HCT116 (cell line): Measurements from ENCODE around the gene BAIAP2L1. TPM values are rescaled to one million over a fixed set of nuclear protein-coding genes. Genes with fewer than 3 reads are reported as not detected.

ENCODE experiments used
- ATAC-seq: fragments of 200-7000 bp; cut with Tn5 transposase; 2 replicates; pipeline ENCODE4 v1.9.1; 2020; ENCODE audit warnings: mild to moderate bottlenecking, moderate library complexity
- BruUV-seq: library from RNA; stranded (reverse); fragments of 400-500 nt; replicated peaks from 2 replicates; lab custom pipeline; 2021; lab: Mats Ljungman, UMichigan
- CTCF ChIA-PET: fragments of 300-600 bp; sonication (Branson Sonifier 250); formaldehyde crosslinking; loops from one replicate; lab custom pipeline; 2021; ENCODE audit warnings: antibody characterized with exemption; lab: Charles Lee
- POLR2A ChIA-PET: fragments of 300-600, 350-600 bp; sonication (Branson Sonifier 250); formaldehyde crosslinking; loops from one replicate; lab custom pipeline; 2021; ENCODE audit warnings: antibody characterized with exemption; lab: Charles Lee
- RAD21 ChIA-PET, 2 experiments: fragments of 300-600 bp; sonication (Branson Sonifier 250); formaldehyde crosslinking; loops; one replicate each; lab custom pipeline; 2023; ENCODE audit warnings: low total read pairs in 2 of 2; ENCODE audit not compliant: uncharacterized antibody in 2 of 2, unreplicated experiment in 2 of 2, low non-redundant PET in 1 of 2; lab: Charles Lee
- DNase-seq: peaks from one replicate; pipeline ENCODE4 v3.0.0-alpha.2; 2010; ENCODE audit warnings: low read depth, low spot score
- H2AFZ ChIP-seq: fragments of 200-600 bp; shearing (Covaris generic), sonication (generic); 2 replicates; pipeline ENCODE4 v1.6.1; 2017; ENCODE audit warnings: low read depth, mixed run types, mixed read lengths, antibody characterized with exemption, low read length; ENCODE audit not compliant: poor library complexity, severe bottlenecking
- H3K27ac ChIP-seq: 2 replicates; pipeline ENCODE4 v1.5.1; 2012; ENCODE audit warnings: low read depth, low read length
- H3K27me3 ChIP-seq: fragments of 200-600 bp; sonication (generic); 2 replicates; pipeline ENCODE4 v1.6.1; 2016; ENCODE audit warnings: mixed run types, low read length, mixed read lengths; ENCODE audit not compliant: insufficient read depth
- H3K36me3 ChIP-seq, 2 experiments: fragments of 200-500 bp in 1 of 2; fragments of 200-600 bp in 1 of 2; sonication (Bioruptor generic) in 1 of 2; sonication (generic) in 1 of 2; 2 replicates each; pipeline versions ENCODE4 v1.5.1 to v1.6.1; 2014 to 2016; ENCODE audit warnings: low read length in 2 of 2, inconsistent platforms in 1 of 2, mixed read lengths in 1 of 2, mixed run types in 1 of 2; ENCODE audit not compliant: insufficient read depth in 2 of 2, control insufficient read depth in 1 of 2
- H3K4me1 ChIP-seq, 2 experiments: fragments of 200-600 bp in 1 of 2; sonication (generic) in 1 of 2; 2 replicates each; pipeline versions ENCODE4 v1.5.1 to v1.6.1; 2012 to 2017; ENCODE audit warnings: low read length in 2 of 2, inconsistent platforms in 1 of 2, mild to moderate bottlenecking in 1 of 2, mixed read lengths in 1 of 2, mixed run types in 1 of 2, moderate library complexity in 1 of 2; ENCODE audit not compliant: insufficient read depth in 2 of 2, control insufficient read depth in 1 of 2
- H3K4me2 ChIP-seq: fragments of 200-600 bp; sonication (generic); 2 replicates; pipeline ENCODE4 v1.6.1; 2017; ENCODE audit warnings: mixed run types, low read length, mixed read lengths
- H3K4me3 ChIP-seq, 2 experiments: fragments of 200-600 bp in 1 of 2; sonication (generic) in 1 of 2; replicated peaks in 1 of 2; 2 replicates each; pipeline ENCODE4 v1.5.1; 2011 to 2016; ENCODE audit warnings: low read length in 2 of 2, control low read depth in 1 of 2, low read depth in 1 of 2, mild to moderate bottlenecking in 1 of 2, mixed read lengths in 1 of 2, mixed run types in 1 of 2
- H3K79me2 ChIP-seq: fragments of 200-600 bp; sonication (generic); 2 replicates; pipeline ENCODE4 v1.6.1; 2017; ENCODE audit warnings: mild to moderate bottlenecking, mixed run types, low read length, moderate library complexity, mixed read lengths; ENCODE audit not compliant: insufficient read depth
- H3K9ac ChIP-seq: fragments of 200-600 bp; sonication (generic); 2 replicates; pipeline ENCODE4 v1.6.1; 2016; ENCODE audit warnings: low read length, mixed read lengths
- H3K9me2 ChIP-seq: fragments of 200-600 bp; sonication (generic), shearing (Covaris generic); 2 replicates; pipeline ENCODE4 v1.6.1; 2017; ENCODE audit warnings: mixed run types, mild to moderate bottlenecking, moderate library complexity; ENCODE audit not compliant: insufficient read depth
- H3K9me3 ChIP-seq, 2 experiments: fragments of 200-500 bp in 1 of 2; fragments of 200-600 bp in 1 of 2; sonication (Bioruptor generic) in 1 of 2; sonication (generic) in 1 of 2; 2 replicates each; pipeline ENCODE4 v1.6.1; 2014 to 2017; ENCODE audit warnings: low read length in 2 of 2, mixed read lengths in 2 of 2, inconsistent platforms in 1 of 2, low read depth in 1 of 2, mild to moderate bottlenecking in 1 of 2, mixed run types in 1 of 2, moderate library complexity in 1 of 2; ENCODE audit not compliant: control insufficient read depth in 1 of 2, insufficient read depth in 1 of 2
- H4K20me1 ChIP-seq: fragments of 200-600 bp; sonication (generic), shearing (Covaris generic); 2 replicates; pipeline ENCODE4 v1.6.1; 2017; ENCODE audit warnings: mixed run types, mild to moderate bottlenecking, moderate library complexity; ENCODE audit not compliant: insufficient read depth
- CBX3 ChIP-seq: IDR thresholded peaks from 2 replicates; pipeline ENCODE4 v1.6.1; 2012; ENCODE audit warnings: low read depth
- EGR1 ChIP-seq: IDR thresholded peaks from 2 replicates; pipeline ENCODE4 v1.6.1; 2012; ENCODE audit warnings: low read depth
- ELF1 ChIP-seq: IDR thresholded peaks from 2 replicates; pipeline ENCODE4 v1.6.1; 2012; ENCODE audit warnings: low read depth, borderline replicate concordance
- EZH2 ChIP-seq: fragments of 200-600 bp; sonication (generic); IDR thresholded peaks from 2 replicates; pipeline ENCODE4 v1.6.1; 2017; ENCODE audit warnings: antibody characterized with exemption, mixed run types
- EZH2phosphoT487 ChIP-seq: fragments of 200-600 bp; IDR thresholded peaks from 2 replicates; pipeline ENCODE4 v1.6.1; 2018; ENCODE audit warnings: antibody characterized with exemption, borderline replicate concordance
- FOSL1 ChIP-seq: IDR thresholded peaks from 2 replicates; pipeline ENCODE4 v1.6.1; 2012; ENCODE audit warnings: low read depth
- JUND ChIP-seq: IDR thresholded peaks from 2 replicates; pipeline ENCODE4 v1.6.1; 2012
- POLR2A ChIP-seq: IDR thresholded peaks from 2 replicates; pipeline ENCODE4 v1.7.0; 2011; ENCODE audit warnings: borderline replicate concordance; ENCODE audit not compliant: insufficient read depth, insufficient read length; ENCODE audit errors: extremely low read depth
- POLR2AphosphoS5 ChIP-seq: IDR thresholded peaks from 2 replicates; pipeline ENCODE4 v1.6.1; 2011; ENCODE audit warnings: mild to moderate bottlenecking, low read depth, low read length, moderate library complexity
- SIN3A ChIP-seq: IDR thresholded peaks from 2 replicates; pipeline ENCODE4 v1.6.1; 2012; ENCODE audit warnings: low read depth
- SRF ChIP-seq: IDR thresholded peaks from 2 replicates; pipeline ENCODE4 v1.6.1; 2012; ENCODE audit warnings: low read depth
- TCF7L2 ChIP-seq: IDR thresholded peaks from 2 replicates; pipeline ENCODE4 v1.7.0; 2011; ENCODE audit warnings: borderline replicate concordance, inconsistent platforms; ENCODE audit not compliant: insufficient read depth, insufficient read length; ENCODE audit errors: extremely low read depth
- YY1 ChIP-seq: IDR thresholded peaks from 2 replicates; pipeline ENCODE4 v1.6.1; 2011; ENCODE audit warnings: low read length, low read depth, moderate library complexity, mild to moderate bottlenecking; ENCODE audit not compliant: insufficient replicate concordance; ENCODE audit errors: extremely low read depth
- ZFX ChIP-seq: fragments of 450-650 bp; IDR thresholded peaks from 2 replicates; pipeline ENCODE4 v1.6.1; 2017
- ZNF274 ChIP-seq: fragments of 200-500 bp; sonication (Bioruptor generic); IDR thresholded peaks from 2 replicates; pipeline ENCODE4 v1.6.1; 2014; ENCODE audit warnings: mild to moderate bottlenecking, low read depth, low read length, inconsistent platforms
- intact Hi-C: fragments of 100-400 bp; cut with micrococcal nuclease; formaldehyde crosslinking; loops from 2 replicates; pipeline ENCODE4 v1.10.0; 2022
- total RNA-seq: library from RNA; stranded (reverse); gene quantifications from one replicate; pipeline ENCODE4 v1.2.1, GENCODE V29; 2021; ENCODE audit not compliant: unreplicated experiment
- TF ChIP-seq, protein P1 (sequence below), 3 experiments: fragments of 200-600 bp in 1 of 3; sonication (generic) in 1 of 3; IDR thresholded peaks in 2 of 3; conservative IDR thresholded peaks in 1 of 3; 2 replicates each; pipeline ENCODE4 v1.5.1; 2012 to 2017; ENCODE audit warnings: low read depth in 2 of 3, low read length in 2 of 3, antibody characterized with exemption in 1 of 3, borderline replicate concordance in 1 of 3, control low read depth in 1 of 3, mild to moderate bottlenecking in 1 of 3, mixed read lengths in 1 of 3, mixed run types in 1 of 3, moderate library complexity in 1 of 3; ENCODE audit not compliant: insufficient read depth in 1 of 3
- TF ChIP-seq, protein P2 (sequence below): IDR thresholded peaks from 2 replicates; pipeline ENCODE4 v1.6.1; 2012
- TF ChIP-seq, protein P3 (sequence below): IDR thresholded peaks from 2 replicates; pipeline ENCODE4 v1.6.1; 2012

The BAIAP2L1 gene
- total RNA-seq, 1 experiment from 2014 or later, result 61.2 TPM

DNA sequence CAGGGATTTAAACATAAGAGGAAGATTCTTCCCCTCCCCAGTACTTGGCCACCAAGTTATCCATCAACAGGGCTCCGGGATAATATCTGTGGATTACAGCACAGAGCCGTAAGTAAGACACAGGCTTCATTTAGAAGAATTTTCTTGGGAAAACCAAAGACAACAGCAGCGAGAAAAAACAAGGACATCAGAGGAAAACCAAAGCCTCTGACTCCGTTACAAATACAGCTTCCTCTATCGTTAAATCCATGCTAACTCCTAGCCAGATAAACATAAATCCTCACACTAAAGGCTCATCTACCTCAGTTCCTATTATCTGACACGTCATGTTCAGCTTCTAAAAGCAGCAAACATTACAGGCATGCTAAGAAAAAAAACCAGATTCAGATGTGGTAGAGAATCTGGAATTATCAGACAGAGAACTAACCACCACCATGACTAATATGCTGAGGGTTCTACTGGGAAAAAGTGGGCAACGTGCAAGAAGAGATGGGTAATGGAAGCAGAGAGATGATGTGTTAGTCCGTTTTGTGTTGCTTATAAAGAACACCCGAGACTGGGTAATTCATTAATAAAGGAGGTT is 71.0 kb downstream of the BAIAP2L1 start:
- H3K9me3 ChIP-seq, result 0 out of 4 replicates have a peak, but pooled peaks cover 0 to 6% of the 10 kb centered on the region in 2 experiments
- no peak overlapping the region for H3K4me2 ChIP-seq
- intact Hi-C loops, result no loop called here
- H3K27ac ChIP-seq, result no peak overlapping the region
- no TSS peak for BruUV-seq
- H3K9me2 ChIP-seq, result no peaks in the 10 kb centered on the region
- H4K20me1 ChIP-seq, result peaks cover 7% of the 10 kb centered on the region; the same call in 1 of the 2 replicates
- H3K9ac ChIP-seq, result no peak overlapping the region
- no peak overlapping the region for H2AFZ ChIP-seq
- no peak for ATAC-seq
- H3K27me3 ChIP-seq, result no peaks in the 10 kb centered on the region
- peaks cover 0 to 10% of the 10 kb centered on the region in 2 experiments; a peak in 1 of 4 replicates for H3K36me3 ChIP-seq
- no peak overlapping the region for H3K4me3 ChIP-seq
- TF ChIP-seq, protein P1, sequence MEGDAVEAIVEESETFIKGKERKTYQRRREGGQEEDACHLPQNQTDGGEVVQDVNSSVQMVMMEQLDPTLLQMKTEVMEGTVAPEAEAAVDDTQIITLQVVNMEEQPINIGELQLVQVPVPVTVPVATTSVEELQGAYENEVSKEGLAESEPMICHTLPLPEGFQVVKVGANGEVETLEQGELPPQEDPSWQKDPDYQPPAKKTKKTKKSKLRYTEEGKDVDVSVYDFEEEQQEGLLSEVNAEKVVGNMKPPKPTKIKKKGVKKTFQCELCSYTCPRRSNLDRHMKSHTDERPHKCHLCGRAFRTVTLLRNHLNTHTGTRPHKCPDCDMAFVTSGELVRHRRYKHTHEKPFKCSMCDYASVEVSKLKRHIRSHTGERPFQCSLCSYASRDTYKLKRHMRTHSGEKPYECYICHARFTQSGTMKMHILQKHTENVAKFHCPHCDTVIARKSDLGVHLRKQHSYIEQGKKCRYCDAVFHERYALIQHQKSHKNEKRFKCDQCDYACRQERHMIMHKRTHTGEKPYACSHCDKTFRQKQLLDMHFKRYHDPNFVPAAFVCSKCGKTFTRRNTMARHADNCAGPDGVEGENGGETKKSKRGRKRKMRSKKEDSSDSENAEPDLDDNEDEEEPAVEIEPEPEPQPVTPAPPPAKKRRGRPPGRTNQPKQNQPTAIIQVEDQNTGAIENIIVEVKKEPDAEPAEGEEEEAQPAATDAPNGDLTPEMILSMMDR (IDR thresholded peaks at IDR 0.05 in 2 of 3, conservative IDR thresholded peaks at IDR 0.05 in 1 of 3; ENCODE audit: borderline replicate concordance in 1 of 3, insufficient read depth in 1 of 3, low read depth in 2 of 3, low read length in 2 of 3), result no peak
- TF ChIP-seq EZH2 (no peak), ZNF274 (no peak), POLR2A (no peak), ELF1 (no peak), CBX3 (no peak), JUND (no peak), YY1 (no peak), FOSL1 (no peak), SRF (no peak), SIN3A (no peak), TCF7L2 (no peak), EZH2phosphoT487 (no peak), EGR1 (no peak), POLR2AphosphoS5 (no peak), ZFX (no peak)
- TF ChIP-seq, protein P2, sequence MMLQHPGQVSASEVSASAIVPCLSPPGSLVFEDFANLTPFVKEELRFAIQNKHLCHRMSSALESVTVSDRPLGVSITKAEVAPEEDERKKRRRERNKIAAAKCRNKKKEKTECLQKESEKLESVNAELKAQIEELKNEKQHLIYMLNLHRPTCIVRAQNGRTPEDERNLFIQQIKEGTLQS, result no peak
- TF ChIP-seq, protein P3, sequence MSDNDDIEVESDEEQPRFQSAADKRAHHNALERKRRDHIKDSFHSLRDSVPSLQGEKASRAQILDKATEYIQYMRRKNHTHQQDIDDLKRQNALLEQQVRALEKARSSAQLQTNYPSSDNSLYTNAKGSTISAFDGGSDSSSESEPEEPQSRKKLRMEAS, result no peak
- 0 out of 4 replicates have a peak, but pooled peaks cover 0 to under 1% of the 10 kb centered on the region in 2 experiments for H3K4me1 ChIP-seq
- ChIA-PET CTCF (no interaction called here), POLR2A (no interaction called here), RAD21 (no interaction called here)
- H3K79me2 ChIP-seq, result peaks cover 51% of the 10 kb centered on the region
- no peak for DNase-seq
